SK-N-SH treated with all-trans-retinoic acid at 6 μM for 48 hours (cell line): Measurements from ENCODE around the gene CRYGC.
A peak's percentile ranks its signal among the peaks of the same experiment; 100 is the strongest.

ENCODE experiments used
- ATAC-seq: fragments of 200-7000 bp; cut with Tn5 transposase; 3 replicates; pipeline ENCODE4 v1.9.1; 2020; ENCODE audit warnings: mild to moderate bottlenecking, moderate library complexity
- ARNTL ChIP-seq: fragments of 450-650 bp; formaldehyde crosslinking; IDR thresholded peaks from 2 replicates; pipeline ENCODE4 v1.5.0; 2020; ENCODE audit warnings: low read depth, mild to moderate bottlenecking, moderate library complexity, borderline replicate concordance
- BACH2 ChIP-seq: fragments of 250-450 bp; sonication (Bioruptor Pico); IDR thresholded peaks from 2 replicates; pipeline ENCODE4 v1.9.0; 2021; ENCODE audit warnings: mild to moderate bottlenecking, borderline replicate concordance
- ESRRG ChIP-seq: fragments of 250-450 bp; sonication (Bioruptor Pico); IDR thresholded peaks from 2 replicates; pipeline ENCODE4 v1.6.1; 2021; ENCODE audit warnings: mild to moderate bottlenecking
- GLIS3 ChIP-seq: fragments of 250-450 bp; sonication (Bioruptor Pico); IDR thresholded peaks from 2 replicates; pipeline ENCODE4 v1.5.0; 2020; ENCODE audit warnings: mild to moderate bottlenecking, moderate library complexity
- ISL1 ChIP-seq: fragments of 250-450 bp; sonication (Bioruptor Pico); IDR thresholded peaks from 2 replicates; pipeline ENCODE4 v2.1.2; 2022; ENCODE audit warnings: mild to moderate bottlenecking, moderate library complexity
- OSR1 ChIP-seq: fragments of 250-450 bp; sonication (Bioruptor Pico); IDR thresholded peaks from 2 replicates; pipeline ENCODE4 v1.8.0; 2022; ENCODE audit warnings: moderate library complexity, mild to moderate bottlenecking, inconsistent platforms
- PPARA ChIP-seq: fragments of 250-450 bp; sonication (Bioruptor Pico); IDR thresholded peaks from 2 replicates; pipeline ENCODE4 v1.5.0; 2020; ENCODE audit warnings: mild to moderate bottlenecking, borderline replicate concordance
- RARB ChIP-seq: fragments of 250-450 bp; sonication (Bioruptor Pico); IDR thresholded peaks from 2 replicates; pipeline ENCODE4 v1.8.0; 2021; ENCODE audit warnings: mild to moderate bottlenecking, moderate library complexity
- SNAI2 ChIP-seq: fragments of 250-450 bp; sonication (Bioruptor Pico); IDR thresholded peaks from 2 replicates; pipeline ENCODE4 v1.5.0; 2020; ENCODE audit warnings: mild to moderate bottlenecking, moderate library complexity
- TCF4 ChIP-seq: fragments of 250-450 bp; sonication (Bioruptor Pico); IDR thresholded peaks from 2 replicates; pipeline ENCODE4 v1.8.0; 2021; ENCODE audit warnings: mild to moderate bottlenecking, moderate library complexity, borderline replicate concordance
- TOX ChIP-seq: fragments of 250-450 bp; sonication (Bioruptor Pico); IDR thresholded peaks from 2 replicates; pipeline ENCODE4 v1.8.0; 2021; ENCODE audit warnings: mild to moderate bottlenecking, moderate library complexity, borderline replicate concordance
- ZC3H10 ChIP-seq: fragments of 250-450 bp; sonication (Bioruptor Pico); IDR thresholded peaks from 2 replicates; pipeline ENCODE4 v1.5.1; 2021; ENCODE audit warnings: mild to moderate bottlenecking, moderate library complexity
- ZFP3 ChIP-seq: fragments of 250-450 bp; sonication (Bioruptor Pico); IDR thresholded peaks from 2 replicates; pipeline ENCODE4 v1.5.0; 2020; ENCODE audit warnings: mild to moderate bottlenecking, moderate library complexity
- ZFP30 ChIP-seq: fragments of 450-650 bp; formaldehyde crosslinking; IDR thresholded peaks from 2 replicates; pipeline ENCODE4 v1.5.0; 2022; ENCODE audit warnings: mild to moderate bottlenecking, moderate library complexity
- ZNF565 ChIP-seq: fragments of 450-650 bp; formaldehyde crosslinking; conservative IDR thresholded peaks from 2 replicates; pipeline ENCODE4 v1.5.0; 2020; ENCODE audit warnings: low read depth, mild to moderate bottlenecking, moderate library complexity
- ZNF70 ChIP-seq: fragments of 450-650 bp; formaldehyde crosslinking; IDR thresholded peaks from 2 replicates; pipeline ENCODE4 v1.5.0; 2020; ENCODE audit warnings: mild to moderate bottlenecking, moderate library complexity
- ZNF8 ChIP-seq: fragments of 450-650 bp; formaldehyde crosslinking; IDR thresholded peaks from 2 replicates; pipeline ENCODE4 v1.5.0; 2020; ENCODE audit warnings: mild to moderate bottlenecking, moderate library complexity
- TF ChIP-seq, protein P1 (sequence below): fragments of 250-450 bp; sonication (Bioruptor Pico); IDR thresholded peaks from 2 replicates; pipeline ENCODE4 v1.5.1; 2021; ENCODE audit warnings: mild to moderate bottlenecking, moderate library complexity
- TF ChIP-seq, protein P2 (sequence below): fragments of 250-450 bp; sonication (Bioruptor Pico); IDR thresholded peaks from 2 replicates; pipeline ENCODE4 v1.8.0; 2020; ENCODE audit warnings: mild to moderate bottlenecking, moderate library complexity, borderline replicate concordance
- TF ChIP-seq, protein P3 (sequence below): fragments of 250-450 bp; sonication (Bioruptor Pico); IDR thresholded peaks from 2 replicates; pipeline ENCODE4 v1.8.0; 2021; ENCODE audit warnings: low read depth, mild to moderate bottlenecking, moderate library complexity, borderline replicate concordance

CRYGC gene

DNA sequence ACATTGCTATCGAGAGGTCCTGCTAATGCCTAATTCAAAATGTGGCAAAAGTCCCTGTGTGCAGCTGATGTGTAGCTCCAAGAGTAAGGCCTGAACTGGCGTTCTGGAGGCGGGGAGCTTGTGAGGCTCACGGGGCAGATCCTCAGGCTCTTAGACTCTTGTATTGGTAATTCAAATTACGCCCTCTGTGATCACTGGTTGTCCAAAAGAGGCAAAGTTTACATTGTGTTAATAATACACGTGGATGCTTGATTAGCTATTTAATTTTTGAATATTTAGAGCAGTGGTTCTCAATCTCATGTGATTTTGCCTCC is 46.2 kb upstream of the CRYGC start:
- 0 out of 3 replicates have a peak, but pooled peaks have one; percentile 11 for ATAC-seq
- TF ChIP-seq ARNTL (no peak), TCF4 (no peak), ZNF70 (no peak), ZC3H10 (CRISPR knock-in tag) (no peak), GLIS3 (CRISPR knock-in tag) (no peak), ZNF8 (CRISPR knock-in tag) (no peak), TOX (no peak), OSR1 (CRISPR knock-in tag) (no peak), SNAI2 (CRISPR knock-in tag) (no peak), ESRRG (CRISPR knock-in tag) (no peak), ISL1 (CRISPR knock-in tag) (no peak), ZNF565 (CRISPR knock-in tag) (no peak)
- TF ChIP-seq, protein P1, sequence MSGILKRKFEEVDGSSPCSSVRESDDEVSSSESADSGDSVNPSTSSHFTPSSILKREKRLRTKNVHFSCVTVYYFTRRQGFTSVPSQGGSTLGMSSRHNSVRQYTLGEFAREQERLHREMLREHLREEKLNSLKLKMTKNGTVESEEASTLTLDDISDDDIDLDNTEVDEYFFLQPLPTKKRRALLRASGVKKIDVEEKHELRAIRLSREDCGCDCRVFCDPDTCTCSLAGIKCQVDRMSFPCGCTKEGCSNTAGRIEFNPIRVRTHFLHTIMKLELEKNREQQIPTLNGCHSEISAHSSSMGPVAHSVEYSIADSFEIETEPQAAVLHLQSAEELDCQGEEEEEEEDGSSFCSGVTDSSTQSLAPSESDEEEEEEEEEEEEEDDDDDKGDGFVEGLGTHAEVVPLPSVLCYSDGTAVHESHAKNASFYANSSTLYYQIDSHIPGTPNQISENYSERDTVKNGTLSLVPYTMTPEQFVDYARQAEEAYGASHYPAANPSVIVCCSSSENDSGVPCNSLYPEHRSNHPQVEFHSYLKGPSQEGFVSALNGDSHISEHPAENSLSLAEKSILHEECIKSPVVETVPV (CRISPR knock-in tag): no peak
- TF ChIP-seq, protein P2, sequence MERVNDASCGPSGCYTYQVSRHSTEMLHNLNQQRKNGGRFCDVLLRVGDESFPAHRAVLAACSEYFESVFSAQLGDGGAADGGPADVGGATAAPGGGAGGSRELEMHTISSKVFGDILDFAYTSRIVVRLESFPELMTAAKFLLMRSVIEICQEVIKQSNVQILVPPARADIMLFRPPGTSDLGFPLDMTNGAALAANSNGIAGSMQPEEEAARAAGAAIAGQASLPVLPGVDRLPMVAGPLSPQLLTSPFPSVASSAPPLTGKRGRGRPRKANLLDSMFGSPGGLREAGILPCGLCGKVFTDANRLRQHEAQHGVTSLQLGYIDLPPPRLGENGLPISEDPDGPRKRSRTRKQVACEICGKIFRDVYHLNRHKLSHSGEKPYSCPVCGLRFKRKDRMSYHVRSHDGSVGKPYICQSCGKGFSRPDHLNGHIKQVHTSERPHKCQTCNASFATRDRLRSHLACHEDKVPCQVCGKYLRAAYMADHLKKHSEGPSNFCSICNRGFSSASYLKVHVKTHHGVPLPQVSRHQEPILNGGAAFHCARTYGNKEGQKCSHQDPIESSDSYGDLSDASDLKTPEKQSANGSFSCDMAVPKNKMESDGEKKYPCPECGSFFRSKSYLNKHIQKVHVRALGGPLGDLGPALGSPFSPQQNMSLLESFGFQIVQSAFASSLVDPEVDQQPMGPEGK (CRISPR knock-in tag): no peak

DNA sequence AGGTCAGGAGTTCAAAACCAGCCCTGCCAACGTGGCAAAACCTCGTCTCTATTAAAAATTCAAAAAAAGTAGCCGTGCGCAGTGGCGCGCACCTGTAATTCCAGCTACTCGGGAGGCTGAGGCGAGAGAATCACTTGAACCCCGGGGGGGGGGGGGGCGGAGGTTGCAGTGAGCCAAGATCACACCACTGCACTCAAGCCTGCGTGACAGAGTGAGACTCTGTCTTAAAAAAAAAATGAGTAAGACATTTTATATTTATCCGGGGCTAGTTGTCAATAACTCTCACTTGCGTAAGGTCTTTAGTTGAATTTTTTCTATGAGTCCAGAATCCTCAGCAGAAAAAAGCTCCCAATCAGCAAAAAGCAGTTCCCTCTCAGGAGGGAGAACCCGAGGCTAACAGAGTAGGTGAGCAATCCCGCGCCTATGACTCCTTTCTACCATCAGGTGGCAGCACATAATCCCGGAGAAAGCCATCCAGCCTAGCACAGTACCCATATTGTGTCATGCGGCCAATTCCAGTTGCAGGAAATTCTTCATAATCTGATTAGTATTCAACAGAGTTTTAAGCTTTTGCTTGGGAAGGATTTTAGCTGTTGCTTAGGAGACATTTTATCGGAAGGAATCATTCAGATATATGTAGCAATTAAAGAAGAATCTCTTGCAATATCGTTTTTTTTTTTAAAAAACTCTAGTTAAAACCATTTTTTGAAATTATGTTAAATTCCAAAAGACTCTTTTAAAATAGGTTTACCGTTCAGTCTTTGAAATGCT is 45.6 kb upstream of the CRYGC start:
- ATAC-seq: peak; percentile 100
- TF ChIP-seq SNAI2 (CRISPR knock-in tag): no peak
- TF ChIP-seq ZFP3 (CRISPR knock-in tag): no peak
- no peak for TF ChIP-seq TCF4
- no peak for TF ChIP-seq OSR1 (CRISPR knock-in tag)
- TF ChIP-seq, protein P1 (CRISPR knock-in tag): no peak
- no peak for TF ChIP-seq ARNTL
- TF ChIP-seq, protein P3, sequence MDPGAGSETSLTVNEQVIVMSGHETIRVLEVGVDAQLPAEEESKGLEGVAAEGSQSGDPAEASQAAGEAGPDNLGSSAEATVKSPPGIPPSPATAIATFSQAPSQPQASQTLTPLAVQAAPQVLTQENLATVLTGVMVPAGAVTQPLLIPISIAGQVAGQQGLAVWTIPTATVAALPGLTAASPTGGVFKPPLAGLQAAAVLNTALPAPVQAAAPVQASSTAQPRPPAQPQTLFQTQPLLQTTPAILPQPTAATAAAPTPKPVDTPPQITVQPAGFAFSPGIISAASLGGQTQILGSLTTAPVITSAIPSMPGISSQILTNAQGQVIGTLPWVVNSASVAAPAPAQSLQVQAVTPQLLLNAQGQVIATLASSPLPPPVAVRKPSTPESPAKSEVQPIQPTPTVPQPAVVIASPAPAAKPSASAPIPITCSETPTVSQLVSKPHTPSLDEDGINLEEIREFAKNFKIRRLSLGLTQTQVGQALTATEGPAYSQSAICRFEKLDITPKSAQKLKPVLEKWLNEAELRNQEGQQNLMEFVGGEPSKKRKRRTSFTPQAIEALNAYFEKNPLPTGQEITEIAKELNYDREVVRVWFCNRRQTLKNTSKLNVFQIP (CRISPR knock-in tag): no peak

DNA sequence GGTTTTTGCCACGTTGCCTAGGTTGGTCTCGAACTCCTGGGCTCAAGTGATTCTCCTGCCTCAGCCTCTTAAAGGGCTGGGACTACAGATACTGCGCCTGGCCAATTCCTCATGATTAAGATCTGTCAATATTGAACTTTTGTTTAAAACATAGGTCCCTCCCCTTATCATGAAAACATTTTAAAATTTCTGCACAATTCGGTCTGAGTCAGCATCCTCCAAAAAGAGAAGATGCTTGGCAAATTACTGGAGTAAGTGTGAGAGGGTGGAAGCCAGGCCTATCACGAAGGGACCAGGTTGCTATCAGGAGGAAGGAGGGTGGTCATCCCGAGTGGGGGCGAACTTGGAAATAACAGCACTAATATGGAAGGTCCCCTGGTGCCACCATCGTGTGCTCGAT is 44.5 kb upstream of the CRYGC start:
- no peak for ATAC-seq
- TF ChIP-seq ZC3H10 (CRISPR knock-in tag) (no peak), PPARA (CRISPR knock-in tag) (no peak), ZNF8 (CRISPR knock-in tag) (no peak), ARNTL (no peak), ZFP30 (CRISPR knock-in tag) (no peak), SNAI2 (CRISPR knock-in tag) (no peak), OSR1 (CRISPR knock-in tag) (no peak)

DNA sequence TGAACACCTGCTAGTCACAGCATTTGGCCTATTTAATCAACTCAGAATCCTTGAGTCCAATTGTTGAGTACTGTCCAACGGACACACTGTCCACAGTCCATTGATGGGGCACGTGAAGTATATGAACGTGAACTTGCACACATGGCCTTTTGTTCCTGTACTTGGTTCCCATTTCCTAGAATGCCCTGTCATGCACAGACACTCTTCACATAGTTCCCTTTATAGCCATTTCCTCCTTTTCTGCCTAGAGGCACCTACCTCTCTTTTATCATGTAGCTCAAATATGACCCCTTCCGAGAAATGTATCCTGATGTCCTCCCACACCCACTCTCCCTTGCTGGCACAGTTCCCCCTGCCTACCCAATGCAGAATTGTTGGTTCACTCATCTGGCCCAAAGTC is 42.5 kb upstream of the CRYGC start:
- ATAC-seq: no peak
- no peak for TF ChIP-seq PPARA (CRISPR knock-in tag)
- no peak for TF ChIP-seq TCF4
- no peak for TF ChIP-seq ZFP30 (CRISPR knock-in tag)

DNA sequence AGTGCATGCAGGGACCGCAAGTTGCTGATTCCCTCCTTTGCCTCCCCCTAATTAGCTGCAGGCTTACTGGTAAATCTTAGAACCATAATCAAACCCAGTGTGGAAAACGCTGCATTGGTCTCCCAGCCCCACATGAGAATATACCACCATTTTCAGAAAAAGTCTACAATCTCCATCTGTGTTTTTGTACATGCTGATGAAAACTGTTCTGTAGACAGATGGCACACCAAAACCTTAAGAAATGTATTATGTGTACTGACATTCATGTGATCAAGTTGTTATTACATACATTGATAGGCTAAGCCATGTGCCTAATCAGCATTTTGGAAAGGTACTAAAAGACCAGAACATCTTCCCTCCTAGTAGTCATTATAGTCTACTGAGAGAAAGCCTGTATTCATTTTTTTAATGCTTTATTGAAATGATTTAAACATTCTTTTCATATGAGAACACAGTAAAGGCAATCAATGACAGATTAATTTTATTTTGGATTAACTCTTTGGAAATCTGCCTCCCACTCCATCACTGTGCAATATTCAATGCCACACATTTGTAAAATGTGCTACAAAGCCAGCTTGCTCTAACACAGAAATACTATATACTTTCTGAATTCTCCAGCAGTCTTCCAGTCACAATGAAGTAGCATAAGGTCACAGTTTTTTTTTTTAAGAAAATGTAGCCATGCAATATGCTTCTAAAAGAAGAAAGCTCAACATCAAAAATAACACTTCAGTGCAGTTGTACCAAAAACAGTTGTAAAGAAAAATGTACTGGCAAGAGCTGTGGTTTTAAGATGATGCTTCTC is 35.5 kb upstream of the CRYGC start:
- no peak for ATAC-seq
- TF ChIP-seq, protein P2 (CRISPR knock-in tag): no peak
- TF ChIP-seq ARNTL (no peak), ZNF8 (CRISPR knock-in tag) (no peak), ZC3H10 (CRISPR knock-in tag) (no peak), ISL1 (CRISPR knock-in tag) (no peak), ZNF565 (CRISPR knock-in tag) (no peak), TCF4 (no peak), BACH2 (CRISPR knock-in tag) (no peak), ZFP3 (CRISPR knock-in tag) (no peak), OSR1 (CRISPR knock-in tag) (no peak), RARB (CRISPR knock-in tag) (no peak), ESRRG (CRISPR knock-in tag) (no peak)
- TF ChIP-seq, protein P3 (CRISPR knock-in tag): no peak
